Esophagus squamous epithelium (tissue), 5 donors: Measurements from ENCODE around the gene SIGLEC12. TPM values are rescaled to one million over a fixed set of nuclear protein-coding genes. Genes with fewer than 3 reads are reported as not detected.

Experiments used
- DNase-seq: peaks from one replicate; lab custom pipeline; 2025; lab: John Stamatoyannopoulos, UW
- H3K27ac ChIP-seq, 4 donors: fragments of 200-600 bp; sonication (generic); one replicate each; pipeline ENCODE4 v1.5.1; 2016 to 2019; ENCODE audit warnings: mild to moderate bottlenecking in 1 of 4
- H3K27me3 ChIP-seq, 4 donors: fragments of 200-600 bp; sonication (generic); 1 replicate in 3 of 4; 2 replicates in 1 of 4; pipeline versions ENCODE4 v1.5.1 to v1.6.0; 2017 to 2021; ENCODE audit warnings: antibody characterized with exemption in 1 of 4
- H3K36me3 ChIP-seq, 3 donors: fragments of 200-600 bp; sonication (generic); one replicate each; pipeline ENCODE4 v1.5.1; 2016 to 2019
- H3K4me1 ChIP-seq, 3 donors: fragments of 200-600 bp; sonication (generic); one replicate each; pipeline ENCODE4 v1.5.1; 2017 to 2019
- H3K4me3 ChIP-seq, 4 donors: fragments of 200-600 bp; sonication (generic); 1 replicate in 3 of 4; 2 replicates in 1 of 4; pipeline ENCODE4 v1.5.1; 2016 to 2019; ENCODE audit warnings: mild to moderate bottlenecking in 2 of 4, moderate library complexity in 1 of 4
- H3K9me3 ChIP-seq, 3 donors: fragments of 200-600 bp; sonication (generic); one replicate each; pipeline ENCODE4 v1.5.1; 2016 to 2019
- POLR2A ChIP-seq, 4 donors: fragments of 450-650 bp; IDR thresholded peaks; one replicate each; pipeline ENCODE4 v1.6.1; 2017; ENCODE audit warnings: antibody characterized with exemption in 4 of 4, mild to moderate bottlenecking in 4 of 4, moderate library complexity in 3 of 4
- WGBS, 2 donors: methylation state at CpG; one replicate each; pipeline ENCODE4 v1.1.5; 2018; 5-methylcytosine and 5-hydroxymethylcytosine counted together
- intact Hi-C: fragments of 100-400 bp; cut with DNase I; formaldehyde crosslinking; loops from one replicate; pipeline ENCODE4 v1.15.0; 2022
- total RNA-seq, 4 donors: library from RNA; depleted of rRNA; stranded (reverse); fragments of >200 nt; gene quantifications; one replicate each; pipeline ENCODE4 v1.1.0, GENCODE V29; 2016
- TF ChIP-seq, protein P1 (sequence below), 6 experiments: fragments of 450-650 bp in 4 of 6; fragments of 200-600 bp in 2 of 6; sonication (generic) in 2 of 6; IDR thresholded peaks; one replicate each; pipeline ENCODE4 v1.5.1; 2016 to 2019; ENCODE audit warnings: antibody characterized with exemption in 6 of 6, mild to moderate bottlenecking in 4 of 6, moderate library complexity in 4 of 6
- donor health status: DM: yes; HTN: yes; CAD: no.

SIGLEC12 gene
- total RNA-seq, 4 donors from 2014 or later = 0.22 to 0.91 TPM; not detected in 2

DNA sequence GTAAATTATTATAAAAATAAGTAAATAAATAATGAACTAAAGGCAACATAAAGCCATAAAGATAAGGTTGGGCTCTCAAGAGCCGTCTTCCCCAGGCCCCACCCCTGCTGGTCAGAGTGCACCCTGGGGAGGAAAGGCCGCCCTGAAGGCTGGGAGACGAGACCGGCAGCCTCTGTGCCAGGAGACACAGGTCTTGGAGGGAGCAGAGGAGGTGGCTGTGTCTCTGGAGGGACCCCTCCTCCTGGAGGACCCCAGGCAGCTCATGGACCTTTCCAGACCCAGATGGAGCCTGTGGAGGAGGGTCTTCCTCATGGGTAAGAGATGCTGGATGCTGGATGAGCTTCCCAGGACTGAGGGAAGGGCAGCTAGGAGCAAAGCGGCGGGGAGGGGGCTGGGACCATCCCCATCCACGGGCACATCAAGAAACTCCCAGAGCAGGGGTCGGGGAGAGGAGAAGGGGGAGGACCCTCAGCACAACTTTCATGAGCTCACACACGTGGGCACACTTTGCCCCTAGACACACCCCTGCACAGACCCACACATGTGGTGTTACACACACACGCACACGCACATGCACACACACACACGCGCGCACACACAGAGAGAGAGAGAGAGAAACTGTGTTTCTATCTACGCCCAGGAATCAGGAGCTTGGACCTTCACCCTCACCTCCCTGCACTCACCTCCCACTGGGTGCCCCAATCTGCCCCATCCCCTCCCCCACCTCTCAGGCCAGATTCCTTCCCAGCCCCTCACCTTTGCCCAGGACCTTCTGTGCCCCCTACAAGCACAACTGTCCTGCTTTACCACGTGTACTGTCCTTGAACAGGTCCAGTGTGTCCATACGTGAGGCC lies 23.0 kb downstream of the SIGLEC12 start, which contains the start of gene CEACAM18:
CEACAM18 (plus strand) TSS at position 159 of the 854 bp plus-strand sequence.
- H3K4me3 ChIP-seq = no peak within 1 kb of the TSS
- WGBS, 2 donors = 61 to 66% methylated on average over 11 to 13 of the region's 17 CpGs
- TF ChIP-seq, protein P1, sequence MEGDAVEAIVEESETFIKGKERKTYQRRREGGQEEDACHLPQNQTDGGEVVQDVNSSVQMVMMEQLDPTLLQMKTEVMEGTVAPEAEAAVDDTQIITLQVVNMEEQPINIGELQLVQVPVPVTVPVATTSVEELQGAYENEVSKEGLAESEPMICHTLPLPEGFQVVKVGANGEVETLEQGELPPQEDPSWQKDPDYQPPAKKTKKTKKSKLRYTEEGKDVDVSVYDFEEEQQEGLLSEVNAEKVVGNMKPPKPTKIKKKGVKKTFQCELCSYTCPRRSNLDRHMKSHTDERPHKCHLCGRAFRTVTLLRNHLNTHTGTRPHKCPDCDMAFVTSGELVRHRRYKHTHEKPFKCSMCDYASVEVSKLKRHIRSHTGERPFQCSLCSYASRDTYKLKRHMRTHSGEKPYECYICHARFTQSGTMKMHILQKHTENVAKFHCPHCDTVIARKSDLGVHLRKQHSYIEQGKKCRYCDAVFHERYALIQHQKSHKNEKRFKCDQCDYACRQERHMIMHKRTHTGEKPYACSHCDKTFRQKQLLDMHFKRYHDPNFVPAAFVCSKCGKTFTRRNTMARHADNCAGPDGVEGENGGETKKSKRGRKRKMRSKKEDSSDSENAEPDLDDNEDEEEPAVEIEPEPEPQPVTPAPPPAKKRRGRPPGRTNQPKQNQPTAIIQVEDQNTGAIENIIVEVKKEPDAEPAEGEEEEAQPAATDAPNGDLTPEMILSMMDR (IDR thresholded peaks at IDR 0.05) = no peak
- no peak for TF ChIP-seq POLR2A (IDR thresholded peaks at IDR 0.05)
- intact Hi-C loops = no loop called here
- no peaks in the 10 kb centered on the region for H3K36me3 ChIP-seq
- no peak for DNase-seq
- no peaks in the 10 kb centered on the region for H3K9me3 ChIP-seq
- H3K27me3 ChIP-seq = peaks cover 0 to 58% (median 0%) of the 10 kb centered on the region in 4 donors
- no peaks in the 10 kb centered on the region for H3K4me1 ChIP-seq
- no peak within 1 kb of the TSS for H3K27ac ChIP-seq

- no peak overlapping the region for H3K27ac ChIP-seq
- H3K4me3 ChIP-seq = no peak overlapping the region
- H3K36me3 ChIP-seq = no peaks in the 10 kb centered on the region
- DNase-seq = no peak
- H3K9me3 ChIP-seq = no peaks in the 10 kb centered on the region
- peaks cover 0 to 64% (median 0%) of the 10 kb centered on the region in 4 donors for H3K27me3 ChIP-seq
- TF ChIP-seq POLR2A (IDR thresholded peaks at IDR 0.05) = no peak
- TF ChIP-seq, protein P1 (IDR thresholded peaks at IDR 0.05) = no peak
- H3K4me1 ChIP-seq = no peaks in the 10 kb centered on the region
- intact Hi-C loops = no loop called here
- 47 to 62% methylated on average over 5 of the region's 5 CpGs for WGBS, 2 donors
These were observed 24.3 kb downstream of the SIGLEC12 start for GRCh38 chr19:51477344-51477743.

GRCh38 chr19:51476164-51476563 lies 25.4 kb downstream of the SIGLEC12 start:
- WGBS, 2 donors = 87 to 95% methylated on average over 3 of the region's 3 CpGs
- Histone ChIP-seq H3K36me3 (no peaks in the 10 kb centered on the region), H3K27me3 (peaks cover 0 to 62% (median 0%) of the 10 kb centered on the region in 4 donors), H3K4me1 (no peaks in the 10 kb centered on the region), H3K9me3 (no peaks in the 10 kb centered on the region), H3K4me3 (no peak overlapping the region), H3K27ac (no peak overlapping the region)
- DNase-seq = no peak
- TF ChIP-seq, protein P1 (IDR thresholded peaks at IDR 0.05) = no peak
- no peak for TF ChIP-seq POLR2A (IDR thresholded peaks at IDR 0.05)
- intact Hi-C loops = no loop called here

DNA sequence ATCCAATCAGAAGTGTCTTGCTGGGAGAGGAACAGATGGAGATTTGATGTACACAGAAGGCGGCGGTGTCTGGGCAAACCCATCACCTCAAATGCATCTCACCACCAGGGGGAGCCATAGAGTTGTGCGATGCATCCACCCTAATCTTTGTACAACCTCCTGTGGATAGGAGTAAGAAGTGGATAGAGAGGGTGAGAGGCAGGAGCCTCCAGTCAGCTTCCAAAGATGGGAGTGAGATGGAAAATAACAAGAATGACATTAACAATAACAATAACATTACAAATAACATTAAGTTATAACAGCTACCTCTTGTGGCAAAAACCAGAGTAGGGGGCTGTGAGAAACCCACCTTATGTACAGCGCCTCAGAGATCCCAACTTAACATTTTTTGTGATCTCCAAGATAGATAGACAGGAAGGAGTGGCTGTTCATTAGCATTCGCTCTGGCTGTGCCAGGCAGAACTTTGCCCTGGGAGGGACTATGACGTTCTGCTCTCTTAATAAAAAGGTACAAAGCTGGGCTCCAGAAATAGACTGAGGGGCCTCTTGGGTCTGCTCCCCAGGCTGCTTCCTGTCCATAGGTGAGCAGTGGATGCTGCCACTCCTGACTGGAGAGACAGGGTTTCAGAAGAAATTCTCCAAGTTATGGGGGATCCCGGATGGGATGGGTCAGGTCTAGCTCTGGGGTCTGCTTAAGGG lies 28.4 kb downstream of the SIGLEC12 start:
- intact Hi-C loops = no loop called here
- 21 to 33% methylated on average over 6 to 7 of the region's 7 CpGs for WGBS, 2 donors
- no peaks in the 10 kb centered on the region for H3K9me3 ChIP-seq
- peaks cover 0 to 41% (median 0%) of the 10 kb centered on the region in 4 donors for H3K27me3 ChIP-seq
- TF ChIP-seq, protein P1 (IDR thresholded peaks at IDR 0.05) = peak; percentile 72 to 92 (median 80)
- no peak for TF ChIP-seq POLR2A (IDR thresholded peaks at IDR 0.05)
- H3K4me1 ChIP-seq = no peaks in the 10 kb centered on the region
- H3K27ac ChIP-seq = no peak overlapping the region
- no peaks in the 10 kb centered on the region for H3K36me3 ChIP-seq
- DNase-seq = no peak
- H3K4me3 ChIP-seq = no peak overlapping the region

- Histone ChIP-seq H3K4me3 (no peak overlapping the region), H3K9me3 (no peaks in the 10 kb centered on the region), H3K27ac (no peak overlapping the region), H3K4me1 (no peaks in the 10 kb centered on the region), H3K27me3 (peaks cover 0 to 41% (median 0%) of the 10 kb centered on the region in 4 donors), H3K36me3 (no peaks in the 10 kb centered on the region)
- WGBS, 2 donors = 5 to 18% methylated on average over 4 of the region's 4 CpGs
- DNase-seq = no peak
- intact Hi-C loops = no loop called here
- TF ChIP-seq, protein P1 (IDR thresholded peaks at IDR 0.05) = no peak
- TF ChIP-seq POLR2A (IDR thresholded peaks at IDR 0.05) = no peak
These were observed 29.0 kb downstream of the SIGLEC12 start for GRCh38 chr19:51472607-51473006.
